SH-SY5Y (cell line): Measurements from ENCODE around the gene RABGAP1L.

Source experiments
- GATA2 ChIP-seq: IDR thresholded peaks from 2 replicates; pipeline ENCODE4 v1.6.1; 2011; ENCODE audit warnings: mild to moderate bottlenecking, low read depth, low read length
- GATA3 ChIP-seq: IDR thresholded peaks from 2 replicates; pipeline ENCODE4 v1.6.1; 2011; ENCODE audit warnings: low read depth, mild to moderate bottlenecking, low read length, moderate library complexity

DNA sequence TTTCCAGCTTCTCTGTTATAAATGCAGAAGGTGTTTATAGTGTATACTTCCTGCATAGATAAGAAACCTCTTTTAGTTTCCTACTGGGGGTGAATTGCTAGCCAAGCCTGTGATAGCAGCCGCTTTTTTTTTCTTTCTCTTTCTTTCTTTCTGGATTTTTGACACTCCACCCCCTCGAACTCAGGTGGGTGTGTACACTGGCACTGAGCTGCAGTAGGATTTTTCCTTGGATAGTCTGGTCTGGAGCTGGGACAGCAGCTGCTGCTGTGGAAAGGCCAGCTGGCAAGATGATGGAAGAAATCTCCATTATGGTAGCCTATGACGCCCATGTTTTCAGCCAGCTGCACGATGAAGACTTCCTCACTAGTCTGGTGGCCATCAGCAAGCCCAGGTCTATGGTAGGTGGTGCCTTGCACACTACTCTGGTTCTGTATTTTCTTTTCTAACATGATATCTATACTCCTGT is 717.9 kb downstream of the RABGAP1L start:
- TF ChIP-seq GATA2 (no peak), GATA3 (no peak)
